Hematopoietic multipotent progenitor cell treated with erythropoietin and hydrocortisone succinate and interleukin-3 and kit ligand, for 6 days (in vitro differentiated cells): ENCODE measurements around the gene MED26.

Experiments used
- DNase-seq: peaks from one replicate; pipeline ENCODE4 v3.0.0-alpha.2; 2015

MED26 gene

GRCh38 chr19:16611121-16611520, 16.9 kb downstream of the MED26 start:
- DNase-seq: no peak

- DNase-seq: no peak
Observed at GRCh38 chr19:16609511-16610200, 18.3 kb downstream of the MED26 start.

GRCh38 chr19:16608290-16608739, 19.7 kb downstream of the MED26 start:
- DNase-seq: peak; percentile 73

GRCh38 chr19:16607819-16608218, 20.2 kb downstream of the MED26 start:
- DNase-seq: no peak

- DNase-seq: no peak
Observed at GRCh38 chr19:16605553-16605994, 22.4 kb downstream of the MED26 start.

- no peak for DNase-seq
Observed at GRCh38 chr19:16605115-16605514, 22.9 kb downstream of the MED26 start.

GRCh38 chr19:16604615-16605014, 23.4 kb downstream of the MED26 start:
- no peak for DNase-seq

GRCh38 chr19:16603090-16603489, 24.9 kb downstream of the MED26 start:
- no peak for DNase-seq

- DNase-seq: no peak
Observed at GRCh38 chr19:16601378-16602052, 26.5 kb downstream of the MED26 start.

GRCh38 chr19:16600824-16601223, 27.2 kb downstream of the MED26 start:
- no peak for DNase-seq

- DNase-seq: no peak
Observed at GRCh38 chr19:16599655-16600346, 28.2 kb downstream of the MED26 start.

- DNase-seq: no peak
Observed at GRCh38 chr19:16598848-16599247, 29.2 kb downstream of the MED26 start.

GRCh38 chr19:16596399-16596798, 31.6 kb downstream of the MED26 start:
- no peak for DNase-seq

- no peak for DNase-seq
Observed at GRCh38 chr19:16595097-16595496, 32.9 kb downstream of the MED26 start.

GRCh38 chr19:16594681-16595091, 33.3 kb downstream of the MED26 start:
- DNase-seq: no peak

GRCh38 chr19:16594131-16594586, 33.8 kb downstream of the MED26 start:
- peak; percentile 87 for DNase-seq

GRCh38 chr19:16593181-16593580, 34.8 kb downstream of the MED26 start:
- DNase-seq: no peak

- DNase-seq: no peak
Observed at GRCh38 chr19:16591803-16592556, 36.0 kb downstream of the MED26 start.

GRCh38 chr19:16590876-16591802, 36.9 kb downstream of the MED26 start:
- DNase-seq: no peak

GRCh38 chr19:16589917-16590316, 38.1 kb downstream of the MED26 start:
- no peak for DNase-seq

- DNase-seq: no peak
Observed at GRCh38 chr19:16588824-16589577, 39.0 kb downstream of the MED26 start.
